ENCODE results near the gene SYF2. TPM values are rescaled to one million over a fixed set of nuclear protein-coding genes. Genes with fewer than 3 reads are reported as not detected.
A peak's percentile ranks its signal among the peaks of the same experiment; 100 is the strongest.

The SYF2 gene
- total and polyA plus RNA-seq, 4 experiments from 2014 or later: 64.3 to 111 (median 74.9) TPM

DNA sequence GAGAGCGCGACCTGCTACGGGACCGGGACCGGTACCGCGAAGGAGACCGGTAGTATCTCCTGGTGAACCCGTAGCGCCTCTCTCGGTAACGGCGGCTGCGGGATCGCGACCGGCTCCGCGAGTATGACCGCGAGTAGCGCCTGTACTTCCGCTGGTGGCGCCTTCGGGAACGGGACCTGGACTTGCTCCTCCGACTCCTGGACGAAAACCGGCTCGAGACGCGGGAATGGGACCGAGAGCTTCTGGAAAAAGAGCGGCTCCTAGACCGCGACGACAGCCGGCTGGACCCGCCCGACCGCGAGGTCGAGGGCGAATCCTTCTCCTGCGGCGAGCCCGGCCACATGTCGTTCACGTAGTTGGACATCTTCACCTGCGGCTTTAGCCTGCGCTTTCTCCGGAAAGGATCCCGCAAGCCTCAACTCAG, 14.3 kb upstream of the SYF2 start:
- H3K4me1 ChIP-seq (ENCODE audit: insufficient read depth, low read length): peaks cover 51% of the 10 kb centered on the region
- Mint-ChIP-seq H3K27ac (peak overlapping the region; percentile 99 to 100 (median 100)), H3K36me3 (peaks cover 48 to 60% of the 10 kb centered on the region in 2 donors), H3K9me3 (peaks cover 0 to 20% (median 0%) of the 10 kb centered on the region in 8 donors), H3K27me3 (peaks cover 0 to 2% of the 10 kb centered on the region in 2 donors), H3K4me1 (peaks cover 27 to 72% (median 42%) of the 10 kb centered on the region in 4 donors), H3K4me3 (peak overlapping the region; percentile 96 to 100 (median 98))
- no peaks in the 10 kb centered on the region for H3K27me3 ChIP-seq (ENCODE audit: insufficient read depth, low read length)
- H3K4me3 ChIP-seq (ENCODE audit: low read length in 2 of 2): peak overlapping the region; percentile 89 to 98
- intact Hi-C loops (cut with micrococcal nuclease): loop anchor here (1.0 to 10.0 kb wide), 7 partner anchors 7 to 1266 kb away; partner anchors contain the start of genes MACO1, SRSF10, SYF2 and TMEM50A
- H3K9me3 ChIP-seq (ENCODE audit: control insufficient read depth in 1 of 2, low read length in 2 of 2): no peaks in the 10 kb centered on the region
- ChIA-PET POLR2A (ENCODE audit: partially characterized antibody) (interaction anchor here (1.0 to 2.9 kb wide), 14 partner anchors 10 to 833 kb away, joined by 4 to 109 read pairs (median 5); partner anchors contain the start of genes MACO1, MTFR1L, STPG1 and SYF2), CTCF (ENCODE audit: partially characterized antibody) (no interaction called here)
- peak in 3 of 5 donors; percentile 32 to 50 (median 37) for DNase-seq
- H3K27ac ChIP-seq (ENCODE audit: low read depth, low read length): peak overlapping the region; percentile 97
- peaks cover 42% of the 10 kb centered on the region for H3K36me3 ChIP-seq (ENCODE audit: insufficient read depth, low read length)

DNA sequence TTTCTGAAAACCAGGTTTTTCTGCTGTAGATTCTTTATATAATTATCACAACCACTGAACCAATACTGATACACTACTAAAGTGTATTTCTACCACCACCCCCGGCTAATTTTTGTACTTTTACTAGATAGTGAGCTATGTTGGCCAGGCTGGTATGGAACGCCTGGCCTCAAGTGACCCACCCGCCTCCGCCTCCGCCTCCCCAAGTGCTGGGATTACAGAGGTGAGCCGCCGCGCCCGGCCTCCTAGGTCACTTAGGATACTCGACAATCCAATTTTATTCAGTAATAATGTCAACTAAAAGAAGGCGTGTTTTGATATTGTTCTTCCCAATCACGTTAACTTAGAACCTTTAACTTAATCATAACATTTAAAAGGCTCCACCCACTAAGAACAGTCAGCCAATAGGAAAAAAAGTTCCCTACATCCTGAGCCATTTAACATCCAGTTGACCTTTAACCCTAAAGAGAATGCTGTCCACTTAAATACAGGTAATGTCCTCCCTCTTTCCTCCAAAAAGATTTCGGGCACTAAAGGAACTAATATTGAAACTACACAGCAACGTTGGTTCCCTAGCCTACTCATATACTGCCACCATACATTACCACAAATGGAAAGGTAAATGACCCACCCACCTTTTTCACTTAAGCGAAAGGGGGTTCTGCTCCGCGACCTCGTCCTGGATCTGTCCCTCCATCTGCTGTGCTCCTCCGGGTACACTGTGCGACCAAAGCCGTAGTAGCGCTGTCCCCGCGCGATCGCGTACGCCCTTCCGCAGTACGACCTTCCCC, 13.7 kb upstream of the SYF2 start:
- Histone ChIP-seq H3K27ac (ENCODE audit: low read depth, low read length) (peak overlapping the region; percentile 97), H3K9me3 (ENCODE audit: control insufficient read depth in 1 of 2, low read length in 2 of 2) (no peaks in the 10 kb centered on the region), H3K36me3 (ENCODE audit: insufficient read depth, low read length) (peaks cover 42% of the 10 kb centered on the region), H3K4me3 (ENCODE audit: low read length in 2 of 2) (peak overlapping the region; percentile 89 to 98), H3K27me3 (ENCODE audit: insufficient read depth, low read length) (no peaks in the 10 kb centered on the region), H3K4me1 (ENCODE audit: insufficient read depth, low read length) (peaks cover 57% of the 10 kb centered on the region)
- Mint-ChIP-seq H3K4me3 (peak overlapping the region; percentile 96 to 100 (median 98)), H3K4me1 (peaks cover 27 to 78% (median 45%) of the 10 kb centered on the region in 4 donors), H3K36me3 (peaks cover 48 to 63% of the 10 kb centered on the region in 2 donors), H3K27ac (peak overlapping the region; percentile 99 to 100 (median 100)), H3K9me3 (peaks cover 0 to 20% (median 0%) of the 10 kb centered on the region in 8 donors), H3K27me3 (peaks cover 0 to 2% of the 10 kb centered on the region in 2 donors)
- ChIA-PET CTCF (ENCODE audit: partially characterized antibody) (interaction anchor here (2.0 kb wide), 1 partner anchor 13 kb away, joined by 7 read pairs; the partner anchor contains the start of gene SYF2), POLR2A (ENCODE audit: partially characterized antibody) (interaction anchor here (0.8 to 6.8 kb wide), 9 partner anchors 11 to 574 kb away, joined by 3 to 109 read pairs (median 18); partner anchors contain the start of genes MACO1, MTFR1L, SYF2 and TMEM50A)
- peak in 1 of 5 donors; percentile 24 for DNase-seq
- intact Hi-C loops (cut with micrococcal nuclease): loop anchor here (2.0 to 10.0 kb wide), 4 partner anchors 93 to 1265 kb away; partner anchors contain the start of genes SRSF10 and TMEM50A

DNA sequence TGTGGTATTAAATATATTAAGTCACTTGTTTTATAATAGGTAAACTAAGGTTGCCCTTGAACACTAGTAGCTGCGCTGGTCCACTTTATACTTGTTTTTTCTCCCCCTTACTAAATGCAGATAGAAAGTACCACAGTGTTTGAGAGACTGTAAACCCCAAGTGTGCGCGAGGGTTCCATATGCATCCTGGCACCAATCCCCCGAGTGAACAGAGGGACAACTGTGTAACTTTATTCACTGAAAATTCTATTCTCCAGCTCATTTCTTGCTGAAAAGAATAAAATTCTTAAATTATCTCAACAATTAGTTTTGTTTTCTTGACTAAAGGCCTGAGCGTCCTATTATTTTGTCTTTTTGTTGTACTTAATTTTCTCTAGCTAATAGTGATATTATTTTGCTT, 13.1 kb upstream of the SYF2 start:
- no peaks in the 10 kb centered on the region for H3K9me3 ChIP-seq (ENCODE audit: control insufficient read depth in 1 of 2, low read length in 2 of 2)
- peak overlapping the region; percentile 97 for H3K27ac ChIP-seq (ENCODE audit: low read depth, low read length)
- POLR2A ChIA-PET (ENCODE audit: partially characterized antibody): interaction anchor here (0.6 to 6.8 kb wide), 6 partner anchors 13 to 1430 kb away, joined by 3 to 96 read pairs (median 3); partner anchors contain the start of gene SYF2
- H3K4me1 ChIP-seq (ENCODE audit: insufficient read depth, low read length): peaks cover 63% of the 10 kb centered on the region
- Mint-ChIP-seq H3K36me3 (peaks cover 48 to 69% of the 10 kb centered on the region in 2 donors), H3K27ac (peak overlapping the region; percentile 99 to 100 (median 100)), H3K27me3 (peaks cover 0 to 2% of the 10 kb centered on the region in 2 donors), H3K4me3 (peak overlapping the region; percentile 96 to 100 (median 98)), H3K4me1 (peaks cover 30 to 84% (median 49%) of the 10 kb centered on the region in 4 donors), H3K9me3 (peaks cover 0 to 20% (median 0%) of the 10 kb centered on the region in 8 donors)
- intact Hi-C loops (cut with micrococcal nuclease): loop anchor here (10.0 kb wide), 2 partner anchors 549 to 879 kb away; no protein-coding TSS in a partner anchor
- peak overlapping the region in 1 of 2 donors; percentile 98 for H3K4me3 ChIP-seq (ENCODE audit: low read length in 2 of 2)
- DNase-seq: no peak
- CTCF ChIA-PET (ENCODE audit: partially characterized antibody): interaction anchor here (1.1 to 2.0 kb wide), 2 partner anchors 10 to 13 kb away, joined by 3 to 7 read pairs; partner anchors contain the start of gene SYF2
- peaks cover 42% of the 10 kb centered on the region for H3K36me3 ChIP-seq (ENCODE audit: insufficient read depth, low read length)
- H3K27me3 ChIP-seq (ENCODE audit: insufficient read depth, low read length): no peaks in the 10 kb centered on the region

DNA sequence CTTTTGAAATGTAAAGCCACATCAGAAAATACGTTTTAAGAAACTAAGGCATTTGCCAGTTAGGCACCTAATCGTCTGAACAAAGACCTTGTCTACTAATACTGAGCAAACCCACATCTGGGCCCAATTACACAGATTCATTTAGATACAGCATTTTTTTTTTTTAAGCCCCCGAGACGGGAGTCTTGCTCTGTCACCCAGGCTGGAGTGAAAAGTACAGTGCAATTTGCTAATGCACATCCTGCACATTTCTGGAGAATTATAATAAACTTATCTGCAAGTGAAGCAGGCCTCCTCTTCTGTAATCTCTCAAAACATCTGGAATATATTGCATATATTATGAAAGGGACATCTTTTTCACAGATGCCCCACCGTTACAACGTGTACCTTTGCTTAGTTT, 11.6 kb upstream of the SYF2 start:
- CTCF ChIA-PET (ENCODE audit: partially characterized antibody): interaction anchor here (2.0 kb wide), 1 partner anchor 11 kb away, joined by 7 read pairs; the partner anchor contains the start of gene SYF2
- Mint-ChIP-seq H3K4me1 (peaks cover 40 to 98% (median 61%) of the 10 kb centered on the region in 4 donors), H3K9me3 (peaks cover 0 to 23% (median 0%) of the 10 kb centered on the region in 8 donors), H3K4me3 (peak overlapping the region in 7 of 8 donors; percentile 34 to 100 (median 52)), H3K27ac (peak overlapping the region in 5 of 7 donors; percentile 61 to 100 (median 66)), H3K36me3 (peaks cover 48 to 79% of the 10 kb centered on the region in 2 donors), H3K27me3 (peaks cover 0 to 2% of the 10 kb centered on the region in 2 donors)
- Histone ChIP-seq H3K4me1 (ENCODE audit: insufficient read depth, low read length) (peaks cover 75% of the 10 kb centered on the region), H3K27me3 (ENCODE audit: insufficient read depth, low read length) (no peaks in the 10 kb centered on the region), H3K9me3 (ENCODE audit: control insufficient read depth in 1 of 2, low read length in 2 of 2) (no peaks in the 10 kb centered on the region), H3K4me3 (ENCODE audit: low read length in 2 of 2) (no peak overlapping the region), H3K27ac (ENCODE audit: low read depth, low read length) (no peak overlapping the region), H3K36me3 (ENCODE audit: insufficient read depth, low read length) (peaks cover 42% of the 10 kb centered on the region)
- POLR2A ChIA-PET (ENCODE audit: partially characterized antibody): interaction anchor here (1.3 to 6.8 kb wide), 2 partner anchors 12 to 18 kb away, joined by 4 to 96 read pairs; partner anchors contain the start of gene SYF2
- no peak for DNase-seq
- intact Hi-C loops (cut with micrococcal nuclease): loop anchor here (10.0 kb wide), 2 partner anchors 551 to 881 kb away; no protein-coding TSS in a partner anchor

DNA sequence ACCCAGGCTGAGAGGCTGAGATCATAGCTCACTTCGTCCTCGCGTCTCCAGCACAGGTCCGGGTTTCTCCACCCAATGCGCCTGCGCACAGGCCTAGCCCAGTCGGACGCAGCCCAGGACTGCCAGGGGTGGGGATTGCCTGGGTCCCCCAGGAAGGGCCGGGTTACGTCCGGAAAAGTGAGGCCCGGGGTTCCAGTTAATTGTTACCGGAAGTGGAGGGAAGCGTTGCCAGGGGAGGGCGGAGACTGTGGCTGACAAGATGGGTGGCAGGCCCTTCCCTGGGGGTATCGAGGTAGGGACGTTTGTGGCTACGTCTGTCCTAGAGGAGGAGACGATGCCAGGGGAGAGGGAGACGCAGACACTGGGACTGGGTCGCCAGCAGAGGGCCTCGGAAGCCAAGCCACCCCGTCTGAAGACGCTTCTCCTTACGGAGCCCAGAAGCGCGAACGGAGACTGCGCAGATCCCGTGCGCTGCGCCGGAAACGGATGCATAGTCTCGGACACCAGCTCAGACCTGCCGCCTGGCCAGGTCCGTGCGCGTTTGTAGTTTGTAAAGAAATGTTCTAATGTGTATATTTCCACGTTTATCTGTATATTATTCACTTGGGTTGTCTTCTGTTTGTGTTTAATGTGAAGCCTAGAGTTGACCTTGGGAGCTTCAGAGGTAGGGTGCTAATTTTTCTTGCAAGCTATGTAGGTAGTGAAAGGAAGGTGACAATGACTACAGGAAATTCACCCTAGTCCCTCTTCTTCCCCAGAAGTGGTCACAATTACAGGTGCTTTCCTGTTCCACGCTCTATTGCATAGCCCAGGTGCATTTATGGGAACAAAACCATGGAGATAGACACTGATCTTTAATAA, 7.6 kb upstream of the SYF2 start:
- DNase-seq: peak; percentile 84 to 92 (median 84)
- intact Hi-C loops (cut with micrococcal nuclease): loop anchor here (1.0 to 10.0 kb wide), 4 partner anchors 7 to 885 kb away; partner anchors contain the start of genes RSRP1 and SYF2
- Histone ChIP-seq H3K27ac (ENCODE audit: low read depth, low read length) (peak overlapping the region; percentile 77), H3K9me3 (ENCODE audit: control insufficient read depth in 1 of 2, low read length in 2 of 2) (no peaks in the 10 kb centered on the region), H3K4me3 (ENCODE audit: low read length in 2 of 2) (peak overlapping the region; percentile 19 to 69), H3K27me3 (ENCODE audit: insufficient read depth, low read length) (no peaks in the 10 kb centered on the region), H3K4me1 (ENCODE audit: insufficient read depth, low read length) (peaks cover 65% of the 10 kb centered on the region), H3K36me3 (ENCODE audit: insufficient read depth, low read length) (peaks cover 33% of the 10 kb centered on the region)
- H3K36me3 Mint-ChIP-seq: peaks cover 26 to 50% of the 10 kb centered on the region in 2 donors
- CTCF ChIA-PET (ENCODE audit: partially characterized antibody): interaction anchor here (0.6 to 1.7 kb wide), 10 partner anchors 8 to 281 kb away, joined by 3 to 6 read pairs (median 4); partner anchors contain the start of genes MACO1 and SYF2
- H3K4me1 Mint-ChIP-seq: peaks cover 32 to 63% (median 44%) of the 10 kb centered on the region in 4 donors
- no peaks in the 10 kb centered on the region for H3K27me3 Mint-ChIP-seq
- peaks cover 0 to 6% (median 0%) of the 10 kb centered on the region in 8 donors for H3K9me3 Mint-ChIP-seq
- POLR2A ChIA-PET (ENCODE audit: partially characterized antibody): interaction anchor here (0.6 to 6.8 kb wide), 9 partner anchors 8 to 597 kb away, joined by 3 to 96 read pairs (median 3); partner anchors contain the start of genes RSRP1, SRRM1, SYF2 and TMEM50A
- H3K27ac Mint-ChIP-seq: peak overlapping the region; percentile 94 to 100 (median 96)
- peak overlapping the region; percentile 88 to 92 (median 90) for H3K4me3 Mint-ChIP-seq

DNA sequence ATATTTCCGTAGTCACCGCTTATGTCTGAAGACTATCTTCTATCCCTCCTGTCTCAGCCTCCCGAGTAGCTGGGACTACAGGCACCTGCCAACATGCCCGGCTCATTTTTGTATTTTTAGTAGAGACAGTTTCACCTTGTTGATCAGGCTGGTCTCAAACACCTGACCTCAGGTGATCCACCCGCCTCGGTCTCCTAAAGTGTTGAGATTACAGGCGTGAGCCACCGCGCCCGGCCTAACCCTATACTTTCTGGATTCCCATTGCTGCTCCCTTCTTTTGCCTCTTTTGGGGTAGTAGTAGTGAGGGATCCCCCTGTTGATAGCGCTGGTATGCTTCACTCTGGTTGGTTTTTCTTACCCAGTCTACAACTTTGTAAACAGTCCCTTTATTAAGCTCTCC, 5.7 kb upstream of the SYF2 start:
- H3K27ac ChIP-seq (ENCODE audit: low read depth, low read length): no peak overlapping the region
- H3K36me3 ChIP-seq (ENCODE audit: insufficient read depth, low read length): peaks cover 14% of the 10 kb centered on the region
- no peak for DNase-seq
- ChIA-PET CTCF (ENCODE audit: partially characterized antibody) (interaction anchor here (0.7 kb wide), 1 partner anchor 664 kb away, joined by 3 read pairs; no protein-coding TSS in a partner anchor), POLR2A (ENCODE audit: partially characterized antibody) (interaction anchor here (2.8 kb wide), 1 partner anchor 10 kb away, joined by 13 read pairs; the partner anchor contains the start of gene RSRP1)
- Mint-ChIP-seq H3K4me1 (peaks cover 24 to 49% (median 34%) of the 10 kb centered on the region in 4 donors), H3K27ac (peak overlapping the region in 5 of 7 donors; percentile 27 to 77 (median 64)), H3K27me3 (no peaks in the 10 kb centered on the region), H3K9me3 (peaks cover 0 to 3% (median 0%) of the 10 kb centered on the region in 8 donors), H3K36me3 (peaks cover 10 to 34% of the 10 kb centered on the region in 2 donors), H3K4me3 (peak overlapping the region in 1 of 8 donors; percentile 24)
- H3K4me1 ChIP-seq (ENCODE audit: insufficient read depth, low read length): peaks cover 55% of the 10 kb centered on the region
- no peaks in the 10 kb centered on the region for H3K27me3 ChIP-seq (ENCODE audit: insufficient read depth, low read length)
- H3K4me3 ChIP-seq (ENCODE audit: low read length in 2 of 2): no peak overlapping the region
- intact Hi-C loops (cut with micrococcal nuclease): no loop called here
- H3K9me3 ChIP-seq (ENCODE audit: control insufficient read depth in 1 of 2, low read length in 2 of 2): no peaks in the 10 kb centered on the region
